GM12878 (cell line): ENCODE data around the gene NFAM1.

ENCODE experiments used
- ATF3 ChIP-seq: IDR thresholded peaks from 2 replicates; pipeline ENCODE4 v1.6.1; 2011; ENCODE audit warnings: low read depth, mild to moderate bottlenecking, low read length, moderate library complexity, borderline replicate concordance; ENCODE audit errors: extremely low read depth
- CTCF ChIP-seq, 3 experiments: IDR thresholded peaks in 2 of 3; conservative IDR thresholded peaks in 1 of 3; 2 replicates each; pipeline ENCODE4 v1.5.1; 2011; ENCODE audit warnings: low read depth in 3 of 3, low read length in 3 of 3, mild to moderate bottlenecking in 3 of 3, control low read depth in 2 of 3, moderate library complexity in 2 of 3, inconsistent platforms in 1 of 3, mixed read lengths in 1 of 3; ENCODE audit not compliant: control insufficient read depth in 2 of 3, insufficient read depth in 1 of 3; ENCODE audit errors: extremely low read depth in 1 of 3
- FOXK2 ChIP-seq: fragments of 450-650 bp; IDR thresholded peaks from 2 replicates; pipeline ENCODE4 v1.6.1; 2017; ENCODE audit warnings: mild to moderate bottlenecking, moderate library complexity
- FOXM1 ChIP-seq: IDR thresholded peaks from 2 replicates; pipeline ENCODE4 v1.6.1; 2012; ENCODE audit warnings: low read depth, mild to moderate bottlenecking, inconsistent platforms, low read length, moderate library complexity
- POLR2AphosphoS2 ChIP-seq: IDR thresholded peaks from 2 replicates; pipeline ENCODE4 v1.6.1; 2011; ENCODE audit warnings: low read depth, mild to moderate bottlenecking, low read length, improper control_type of control experiment, moderate library complexity
- RAD21 ChIP-seq: IDR thresholded peaks from 2 replicates; pipeline ENCODE4 v1.6.1; 2011; ENCODE audit warnings: mild to moderate bottlenecking, low read depth, low read length, moderate library complexity; ENCODE audit not compliant: insufficient read depth
- SREBF2 ChIP-seq: IDR thresholded peaks from 2 replicates; pipeline ENCODE4 v1.6.1; 2012; ENCODE audit warnings: mild to moderate bottlenecking, low read length
- TF ChIP-seq, protein P1 (sequence below): IDR thresholded peaks from 2 replicates; pipeline ENCODE4 v1.6.1; 2012; ENCODE audit warnings: mild to moderate bottlenecking, low read depth, low read length

GRCh38 chr22:42459287-42460063, 27.3 kb upstream of the NFAM1 start:
- TF ChIP-seq RAD21 (no peak), CTCF (IDR thresholded peaks at IDR 0.05 in 2 of 3, conservative IDR thresholded peaks at IDR 0.05 in 1 of 3; ENCODE audit: control insufficient read depth in 2 of 3, extremely low read depth in 1 of 3, insufficient read depth in 1 of 3, low read depth in 3 of 3, low read length in 3 of 3) (no peak), SREBF2 (no peak), FOXK2 (no peak), POLR2AphosphoS2 (no peak), ATF3 (no peak), FOXM1 (no peak)
- TF ChIP-seq, protein P1, sequence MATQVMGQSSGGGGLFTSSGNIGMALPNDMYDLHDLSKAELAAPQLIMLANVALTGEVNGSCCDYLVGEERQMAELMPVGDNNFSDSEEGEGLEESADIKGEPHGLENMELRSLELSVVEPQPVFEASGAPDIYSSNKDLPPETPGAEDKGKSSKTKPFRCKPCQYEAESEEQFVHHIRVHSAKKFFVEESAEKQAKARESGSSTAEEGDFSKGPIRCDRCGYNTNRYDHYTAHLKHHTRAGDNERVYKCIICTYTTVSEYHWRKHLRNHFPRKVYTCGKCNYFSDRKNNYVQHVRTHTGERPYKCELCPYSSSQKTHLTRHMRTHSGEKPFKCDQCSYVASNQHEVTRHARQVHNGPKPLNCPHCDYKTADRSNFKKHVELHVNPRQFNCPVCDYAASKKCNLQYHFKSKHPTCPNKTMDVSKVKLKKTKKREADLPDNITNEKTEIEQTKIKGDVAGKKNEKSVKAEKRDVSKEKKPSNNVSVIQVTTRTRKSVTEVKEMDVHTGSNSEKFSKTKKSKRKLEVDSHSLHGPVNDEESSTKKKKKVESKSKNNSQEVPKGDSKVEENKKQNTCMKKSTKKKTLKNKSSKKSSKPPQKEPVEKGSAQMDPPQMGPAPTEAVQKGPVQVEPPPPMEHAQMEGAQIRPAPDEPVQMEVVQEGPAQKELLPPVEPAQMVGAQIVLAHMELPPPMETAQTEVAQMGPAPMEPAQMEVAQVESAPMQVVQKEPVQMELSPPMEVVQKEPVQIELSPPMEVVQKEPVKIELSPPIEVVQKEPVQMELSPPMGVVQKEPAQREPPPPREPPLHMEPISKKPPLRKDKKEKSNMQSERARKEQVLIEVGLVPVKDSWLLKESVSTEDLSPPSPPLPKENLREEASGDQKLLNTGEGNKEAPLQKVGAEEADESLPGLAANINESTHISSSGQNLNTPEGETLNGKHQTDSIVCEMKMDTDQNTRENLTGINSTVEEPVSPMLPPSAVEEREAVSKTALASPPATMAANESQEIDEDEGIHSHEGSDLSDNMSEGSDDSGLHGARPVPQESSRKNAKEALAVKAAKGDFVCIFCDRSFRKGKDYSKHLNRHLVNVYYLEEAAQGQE: no peak
